ENCODE data around the gene ITGB5.

Gene ITGB5

GRCh38 chr3:124781476-124782376 lies 105.4 kb downstream of the ITGB5 start:
- H3K36me3 Mint-ChIP-seq (ENCODE audit: low read depth), result no peaks in the 10 kb centered on the region
- no peak for DNase-seq (ENCODE audit: low spot score)
- H3K4me3 Mint-ChIP-seq, result no peak overlapping the region
- H3K27me3 Mint-ChIP-seq (ENCODE audit: low read depth), result peaks cover 2% of the 10 kb centered on the region
- no peaks in the 10 kb centered on the region for H3K9me3 Mint-ChIP-seq
- peaks cover 8% of the 10 kb centered on the region for H3K4me1 Mint-ChIP-seq (ENCODE audit: low read depth)
- no peak overlapping the region for H3K27ac Mint-ChIP-seq

- no peak for DNase-seq (ENCODE audit: low spot score)
- peaks cover 2% of the 10 kb centered on the region for H3K27me3 Mint-ChIP-seq (ENCODE audit: low read depth)
- H3K4me1 Mint-ChIP-seq (ENCODE audit: low read depth), result peaks cover 8% of the 10 kb centered on the region
- H3K4me3 Mint-ChIP-seq, result no peak overlapping the region
- no peak overlapping the region for H3K27ac Mint-ChIP-seq
- H3K9me3 Mint-ChIP-seq, result no peaks in the 10 kb centered on the region
- H3K36me3 Mint-ChIP-seq (ENCODE audit: low read depth), result no peaks in the 10 kb centered on the region
Observed at GRCh38 chr3:124780761-124781475, 106.2 kb downstream of the ITGB5 start.

- Mint-ChIP-seq H3K27ac (no peak overlapping the region), H3K4me3 (no peak overlapping the region), H3K27me3 (ENCODE audit: low read depth) (peaks cover 2% of the 10 kb centered on the region), H3K9me3 (no peaks in the 10 kb centered on the region), H3K36me3 (ENCODE audit: low read depth) (no peaks in the 10 kb centered on the region), H3K4me1 (ENCODE audit: low read depth) (peaks cover 8% of the 10 kb centered on the region)
- DNase-seq (ENCODE audit: low spot score), result no peak
Observed at GRCh38 chr3:124780356-124780755, 106.8 kb downstream of the ITGB5 start.

GRCh38 chr3:124779751-124780191 lies 107.4 kb downstream of the ITGB5 start:
- Mint-ChIP-seq H3K27me3 (ENCODE audit: low read depth) (peaks cover 2% of the 10 kb centered on the region), H3K4me1 (ENCODE audit: low read depth) (peaks cover 8% of the 10 kb centered on the region), H3K36me3 (ENCODE audit: low read depth) (no peaks in the 10 kb centered on the region), H3K4me3 (no peak overlapping the region), H3K27ac (no peak overlapping the region), H3K9me3 (no peaks in the 10 kb centered on the region)
- no peak for DNase-seq (ENCODE audit: low spot score)

GRCh38 chr3:124779116-124779515 lies 108.0 kb downstream of the ITGB5 start:
- H3K9me3 Mint-ChIP-seq, result no peaks in the 10 kb centered on the region
- peaks cover 6% of the 10 kb centered on the region for H3K4me1 Mint-ChIP-seq (ENCODE audit: low read depth)
- H3K36me3 Mint-ChIP-seq (ENCODE audit: low read depth), result no peaks in the 10 kb centered on the region
- H3K27ac Mint-ChIP-seq, result no peak overlapping the region
- no peak for DNase-seq (ENCODE audit: low spot score)
- H3K4me3 Mint-ChIP-seq, result no peak overlapping the region
- peaks cover 2% of the 10 kb centered on the region for H3K27me3 Mint-ChIP-seq (ENCODE audit: low read depth)

GRCh38 chr3:124777762-124778470 lies 109.2 kb downstream of the ITGB5 start:
- no peak overlapping the region for H3K4me3 Mint-ChIP-seq
- DNase-seq (ENCODE audit: low spot score), result no peak
- H3K9me3 Mint-ChIP-seq, result no peaks in the 10 kb centered on the region
- H3K27me3 Mint-ChIP-seq (ENCODE audit: low read depth), result peaks cover 7% of the 10 kb centered on the region
- H3K4me1 Mint-ChIP-seq (ENCODE audit: low read depth), result peaks cover 6% of the 10 kb centered on the region
- H3K36me3 Mint-ChIP-seq (ENCODE audit: low read depth), result no peaks in the 10 kb centered on the region
- no peak overlapping the region for H3K27ac Mint-ChIP-seq

- peaks cover 12% of the 10 kb centered on the region for H3K27me3 Mint-ChIP-seq (ENCODE audit: low read depth)
- no peak for DNase-seq (ENCODE audit: low spot score)
- H3K36me3 Mint-ChIP-seq (ENCODE audit: low read depth), result no peaks in the 10 kb centered on the region
Observed at GRCh38 chr3:124776856-124777255, 110.3 kb downstream of the ITGB5 start.

GRCh38 chr3:124775877-124776276 lies 111.3 kb downstream of the ITGB5 start:
- DNase-seq (ENCODE audit: low spot score), result no peak
- H3K27me3 Mint-ChIP-seq (ENCODE audit: low read depth), result peaks cover 19% of the 10 kb centered on the region
- H3K27ac Mint-ChIP-seq, result no peak overlapping the region

More at GRCh38 chr3:124776856-124777255, 110.3 kb downstream of the ITGB5 start:
- no peaks in the 10 kb centered on the region for H3K9me3 Mint-ChIP-seq
- peaks cover 6% of the 10 kb centered on the region for H3K4me1 Mint-ChIP-seq (ENCODE audit: low read depth)
- H3K4me3 Mint-ChIP-seq, result no peak overlapping the region
- no peak overlapping the region for H3K27ac Mint-ChIP-seq

GRCh38 chr3:124774841-124775402 lies 112.2 kb downstream of the ITGB5 start:
- peaks cover 20% of the 10 kb centered on the region for H3K27me3 Mint-ChIP-seq (ENCODE audit: low read depth)
- no peaks in the 10 kb centered on the region for H3K9me3 Mint-ChIP-seq
- H3K4me3 Mint-ChIP-seq, result no peak overlapping the region
- H3K4me1 Mint-ChIP-seq (ENCODE audit: low read depth), result no peaks in the 10 kb centered on the region
- DNase-seq (ENCODE audit: low spot score), result no peak
- H3K36me3 Mint-ChIP-seq (ENCODE audit: low read depth), result no peaks in the 10 kb centered on the region
- H3K27ac Mint-ChIP-seq, result no peak overlapping the region

More at GRCh38 chr3:124775877-124776276, 111.3 kb downstream of the ITGB5 start:
- Mint-ChIP-seq H3K4me1 (ENCODE audit: low read depth) (peaks cover 3% of the 10 kb centered on the region), H3K4me3 (no peak overlapping the region), H3K9me3 (no peaks in the 10 kb centered on the region), H3K36me3 (ENCODE audit: low read depth) (no peaks in the 10 kb centered on the region)

GRCh38 chr3:124774327-124774718 lies 112.8 kb downstream of the ITGB5 start:
- Mint-ChIP-seq H3K27ac (no peak overlapping the region), H3K27me3 (ENCODE audit: low read depth) (peaks cover 23% of the 10 kb centered on the region), H3K4me1 (ENCODE audit: low read depth) (no peaks in the 10 kb centered on the region), H3K4me3 (no peak overlapping the region), H3K36me3 (ENCODE audit: low read depth) (no peaks in the 10 kb centered on the region), H3K9me3 (no peaks in the 10 kb centered on the region)
- no peak for DNase-seq (ENCODE audit: low spot score)

- Mint-ChIP-seq H3K27me3 (ENCODE audit: low read depth) (peaks cover 23% of the 10 kb centered on the region), H3K36me3 (ENCODE audit: low read depth) (no peaks in the 10 kb centered on the region), H3K4me3 (no peak overlapping the region), H3K4me1 (ENCODE audit: low read depth) (no peaks in the 10 kb centered on the region), H3K27ac (no peak overlapping the region), H3K9me3 (no peaks in the 10 kb centered on the region)
- no peak for DNase-seq (ENCODE audit: low spot score)
Observed at GRCh38 chr3:124773351-124774326, 113.5 kb downstream of the ITGB5 start.

GRCh38 chr3:124772081-124772831 lies 114.9 kb downstream of the ITGB5 start:
- no peak for DNase-seq (ENCODE audit: low spot score)
- H3K27ac Mint-ChIP-seq, result no peak overlapping the region
- peaks cover 23% of the 10 kb centered on the region for H3K27me3 Mint-ChIP-seq (ENCODE audit: low read depth)
- H3K4me3 Mint-ChIP-seq, result no peak overlapping the region
- no peaks in the 10 kb centered on the region for H3K4me1 Mint-ChIP-seq (ENCODE audit: low read depth)
- no peaks in the 10 kb centered on the region for H3K9me3 Mint-ChIP-seq
- no peaks in the 10 kb centered on the region for H3K36me3 Mint-ChIP-seq (ENCODE audit: low read depth)
